CD4-positive, alpha-beta T cell treated with Interferon gamma for 1 hour (primary cell): ENCODE data around the gene DHX35.
"Not testable (repeated sequence)": the region's sequence is repeated elsewhere in the genome, so short reads cannot be mapped to it uniquely, and the experiment has no call there.

Experiments used
- DNase-seq: peaks from one replicate; pipeline ENCODE4 v3.0.0-alpha.2; 2020

Gene DHX35

DNA sequence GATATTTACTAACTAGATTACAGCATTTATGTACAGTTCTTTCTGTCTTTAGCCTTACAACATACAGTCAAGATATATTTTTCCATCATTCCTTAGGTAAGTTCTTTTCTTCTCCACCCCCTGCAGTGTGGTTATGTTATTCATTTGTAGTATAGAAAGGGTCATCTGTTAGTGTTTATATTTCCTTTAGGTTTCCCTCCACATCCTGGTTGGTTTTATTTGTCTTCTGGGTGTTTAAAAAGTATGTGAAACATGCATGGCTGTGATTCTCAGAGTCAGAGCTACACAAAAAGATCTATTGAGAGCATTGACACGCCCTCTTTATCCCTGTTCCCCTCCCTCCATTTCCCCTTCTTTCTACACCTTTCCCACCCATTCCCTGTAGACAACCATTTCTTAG lies 20.1 kb downstream of the DHX35 start:
- no peak for DNase-seq

DNA sequence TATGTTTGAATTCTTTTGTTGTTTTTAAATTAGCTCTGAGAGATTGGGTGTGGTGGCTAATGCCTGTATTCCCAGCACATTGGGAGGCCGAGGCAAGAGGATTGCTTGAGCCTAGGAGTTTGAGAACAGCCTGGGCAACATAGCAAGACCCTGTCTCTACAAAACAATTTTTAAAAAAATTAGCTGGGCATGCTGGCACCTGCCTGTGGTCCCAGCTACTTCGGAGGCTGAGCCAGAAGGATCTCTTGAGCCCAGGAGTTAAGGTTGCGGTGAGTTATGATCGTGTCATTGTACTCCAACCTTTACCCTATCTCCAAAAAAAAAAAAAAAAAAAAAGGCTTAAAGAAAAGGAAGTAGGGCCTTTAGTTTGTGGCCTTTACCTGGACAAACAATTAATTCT lies 22.9 kb downstream of the DHX35 start:
- DNase-seq, result no peak

DNA sequence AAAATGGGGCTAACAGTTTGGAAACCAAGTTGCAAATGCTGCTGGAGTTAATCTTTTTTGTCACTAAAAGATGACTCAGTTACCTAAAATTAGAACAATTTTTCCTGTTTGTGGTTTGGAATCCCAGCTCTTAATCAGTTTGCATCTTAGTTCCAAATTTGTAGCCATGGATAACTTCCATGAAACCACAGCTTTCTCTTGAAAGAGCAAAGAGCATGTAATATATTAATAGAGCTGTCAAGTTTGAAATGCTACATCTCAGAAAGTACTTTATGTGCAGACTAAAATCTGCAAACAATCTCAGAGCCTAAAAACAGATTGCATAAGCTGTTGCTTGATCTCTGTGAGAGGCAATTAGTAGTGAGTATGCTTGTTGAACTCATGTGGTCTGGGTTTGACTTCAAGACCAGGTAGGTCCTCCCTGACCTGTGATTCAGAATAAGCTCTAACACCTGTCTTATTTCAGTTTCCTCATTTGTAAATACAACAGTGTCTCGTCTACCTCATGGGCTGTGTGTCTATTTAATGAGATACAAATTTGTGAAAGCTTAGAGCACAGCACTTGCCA lies 23.5 kb downstream of the DHX35 start:
- no peak for DNase-seq

DNA sequence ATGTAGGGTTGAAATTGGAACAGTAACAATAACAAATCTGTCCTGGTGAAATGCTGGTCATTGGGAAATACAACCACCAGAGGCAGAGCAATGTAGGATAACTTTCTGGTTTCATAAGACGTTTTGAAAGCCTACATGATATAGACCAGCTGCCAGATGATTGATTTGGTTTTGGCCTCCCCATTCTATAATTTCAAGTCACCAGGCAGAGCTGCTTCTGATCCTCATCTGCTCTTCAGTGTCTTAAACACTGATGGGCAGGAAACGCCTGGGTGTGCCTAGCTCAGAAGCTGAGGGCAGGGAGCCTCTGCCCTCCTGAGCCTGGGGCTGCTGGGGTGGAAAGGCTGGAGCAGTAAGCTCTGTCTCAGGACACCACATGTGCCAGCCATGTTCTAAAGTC lies 24.5 kb downstream of the DHX35 start:
- no peak for DNase-seq

- DNase-seq, result no peak
Measured at GRCh38 chr20:38987777-38988176, 25.6 kb downstream of the DHX35 start.

- DNase-seq, result no peak
Measured at GRCh38 chr20:38990728-38991127, 28.6 kb downstream of the DHX35 start.

DNA sequence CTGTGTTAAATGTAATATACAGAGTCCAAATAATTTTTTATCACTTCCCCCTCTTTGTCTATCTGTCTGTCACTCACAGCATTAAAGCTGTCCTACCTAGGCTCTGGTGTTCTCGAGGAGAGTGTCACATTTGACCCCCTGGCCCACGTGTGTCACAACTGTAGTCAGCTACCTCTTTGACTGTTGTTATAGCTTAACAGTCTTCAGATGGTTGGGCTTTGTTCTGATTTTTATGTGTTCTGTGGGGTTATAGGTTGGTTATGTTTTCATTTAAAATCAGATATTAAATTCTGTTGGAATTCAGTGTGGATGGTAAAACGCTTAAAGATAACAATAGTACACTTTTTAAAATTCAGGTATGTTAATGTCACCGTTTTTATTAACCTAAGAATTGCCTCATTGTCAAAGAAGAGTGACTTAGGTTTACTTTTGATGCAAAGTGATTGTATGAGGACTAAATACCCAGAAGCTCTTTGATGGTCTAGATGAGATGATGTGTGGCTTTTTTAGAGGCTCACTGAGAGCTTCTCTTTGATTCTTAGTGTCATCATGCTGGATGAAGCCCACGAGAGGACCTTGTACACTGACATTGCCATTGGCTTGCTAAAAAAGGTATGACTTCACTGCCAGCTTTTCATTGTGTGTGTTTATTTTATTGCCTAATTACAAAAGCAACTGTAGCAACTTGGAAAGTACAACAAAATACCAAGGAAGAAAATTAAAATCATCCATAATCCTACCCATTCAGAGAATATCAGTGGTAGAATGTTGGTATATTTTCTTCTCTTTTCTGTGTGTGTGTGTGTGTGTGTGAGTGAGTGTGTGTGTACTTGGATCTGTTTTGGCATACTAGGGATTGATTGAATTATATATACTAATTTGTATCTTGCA lies 29.9 kb downstream of the DHX35 start:
- no peak for DNase-seq

DNA sequence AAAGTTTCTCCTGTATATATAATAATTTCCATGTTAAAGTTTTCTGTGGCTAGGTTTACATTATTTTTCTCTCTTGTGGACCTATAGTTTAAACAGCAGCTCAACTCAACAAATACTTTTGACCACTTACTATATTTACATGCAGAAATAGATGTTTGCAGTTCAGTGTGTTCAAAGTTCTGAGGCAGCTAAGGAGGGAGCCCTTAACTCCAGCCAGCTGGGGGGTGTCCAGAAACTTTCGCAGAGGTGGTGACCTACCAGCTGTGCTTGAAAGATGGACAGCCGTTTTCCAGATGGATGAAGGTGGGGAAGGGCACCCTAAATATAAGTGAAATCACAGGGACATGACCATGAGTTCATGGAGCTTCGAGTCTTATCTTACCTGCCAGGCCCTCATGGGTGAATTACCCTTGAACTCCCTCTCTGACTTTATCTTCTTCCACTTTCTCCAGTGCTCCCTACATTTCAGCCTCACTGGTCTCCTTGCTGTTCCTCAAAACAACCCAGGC lies 33.4 kb downstream of the DHX35 start:
- no peak for DNase-seq

DNA sequence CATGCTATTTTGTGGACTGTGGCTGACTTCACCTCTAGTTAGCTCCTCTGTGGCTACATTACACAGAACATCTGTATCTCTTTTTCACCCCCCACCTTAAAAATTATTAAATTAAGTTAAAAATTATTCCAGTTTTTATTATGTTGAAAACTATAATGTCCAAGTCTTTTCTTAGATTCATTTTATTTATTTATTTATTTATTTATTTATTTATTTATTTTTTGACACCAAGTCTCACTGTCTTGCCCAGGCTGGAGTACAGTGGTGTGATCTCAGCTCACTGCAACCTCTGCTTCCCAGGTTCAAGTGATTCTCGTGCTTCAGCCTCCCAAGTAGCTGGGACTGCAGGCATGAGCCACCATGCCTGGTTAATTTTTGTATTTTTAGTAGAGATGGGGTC lies 34.7 kb downstream of the DHX35 start:
- not testable (repeated sequence) for DNase-seq

GRCh38 chr20:38997622-38998021 lies 35.5 kb downstream of the DHX35 start:
- no peak for DNase-seq

- DNase-seq, result no peak
Measured at GRCh38 chr20:38999217-38999616, 37.1 kb downstream of the DHX35 start.

GRCh38 chr20:38999965-39000910 lies 38.1 kb downstream of the DHX35 start:
- DNase-seq, result no peak

GRCh38 chr20:39004508-39004907 lies 42.4 kb downstream of the DHX35 start:
- DNase-seq, result no peak

DNA sequence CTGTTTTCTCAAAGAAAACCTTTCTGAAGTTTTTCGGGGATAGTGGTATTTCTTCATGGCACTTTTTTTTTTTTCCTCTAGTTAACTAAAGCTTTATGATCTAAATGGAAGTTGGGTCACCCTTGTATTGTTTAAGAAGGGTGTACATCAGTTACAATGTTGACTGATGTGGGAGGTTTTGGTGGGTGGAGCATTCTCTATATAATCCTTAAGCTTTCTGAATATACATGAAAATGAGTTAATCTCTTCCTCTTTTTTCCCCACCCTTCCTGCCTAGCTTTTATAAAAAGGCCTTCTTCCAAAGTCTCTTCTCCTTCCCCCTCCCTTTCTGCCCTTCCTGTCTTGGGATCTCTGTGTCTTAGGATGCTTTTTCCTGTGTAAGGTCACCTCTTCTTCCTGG lies 47.2 kb downstream of the DHX35 start:
- DNase-seq, result no peak

- DNase-seq, result no peak
Measured at GRCh38 chr20:39010496-39010895, 48.4 kb downstream of the DHX35 start.

DNA sequence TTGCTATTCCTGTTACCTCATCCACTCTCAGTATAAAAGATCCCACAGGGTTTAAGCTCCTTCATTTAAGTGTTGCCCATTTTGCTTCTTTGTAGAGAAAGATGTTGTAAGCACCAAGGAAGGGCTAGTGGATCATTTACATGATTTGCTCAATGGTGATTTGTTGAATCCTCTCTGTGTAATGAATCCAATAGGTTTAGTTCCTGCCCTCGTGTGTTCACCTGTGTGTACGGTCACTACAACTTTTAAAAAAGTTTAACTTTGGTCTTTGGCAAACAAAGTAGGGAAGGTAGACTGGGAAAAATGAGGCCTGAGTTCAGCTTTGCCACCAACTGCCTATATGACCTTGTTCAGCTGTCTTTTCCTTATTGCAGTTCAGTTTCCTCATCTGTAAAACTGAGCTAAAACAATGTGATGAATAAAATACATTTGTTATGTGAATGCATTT lies 51.5 kb downstream of the DHX35 start:
- no peak for DNase-seq

DNA sequence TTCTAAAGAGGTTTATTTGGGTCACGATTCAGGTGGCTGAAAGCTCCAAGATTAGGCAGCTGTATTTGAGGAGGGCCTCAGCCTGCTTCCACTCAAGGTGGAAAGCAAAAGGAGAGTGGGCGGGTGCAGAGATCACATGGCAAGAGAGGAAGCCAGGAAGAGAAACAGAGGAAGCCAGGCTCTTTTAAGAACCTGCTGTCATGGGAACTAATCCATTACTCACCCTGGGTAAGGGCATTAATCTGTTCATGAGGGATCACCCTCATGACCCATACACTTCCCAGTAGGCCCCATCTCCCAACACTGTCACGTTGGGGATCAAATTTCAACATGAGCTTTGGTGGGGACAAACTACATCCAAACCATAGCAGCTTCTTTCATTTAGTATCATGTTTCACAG lies 53.9 kb downstream of the DHX35 start:
- no peak for DNase-seq

DNA sequence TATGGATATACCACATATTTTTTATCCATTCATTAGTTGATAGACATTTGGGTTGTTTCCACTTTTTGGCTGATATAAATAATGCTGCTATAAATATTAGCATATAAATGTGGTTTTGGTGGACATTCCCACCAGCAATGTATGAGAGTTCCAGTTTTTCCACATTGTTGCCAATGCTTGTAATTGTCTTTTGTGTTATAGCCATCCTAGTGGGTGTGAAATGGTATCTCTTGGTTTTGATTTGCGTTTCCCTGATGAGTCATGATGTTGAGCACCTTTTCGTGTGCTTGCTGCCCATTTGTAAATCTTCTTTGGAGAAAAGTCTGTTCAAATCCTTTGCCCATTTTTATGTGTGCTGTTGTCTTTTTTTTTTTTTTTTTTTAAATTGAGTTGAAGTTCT lies 54.4 kb downstream of the DHX35 start:
- no peak for DNase-seq

DNA sequence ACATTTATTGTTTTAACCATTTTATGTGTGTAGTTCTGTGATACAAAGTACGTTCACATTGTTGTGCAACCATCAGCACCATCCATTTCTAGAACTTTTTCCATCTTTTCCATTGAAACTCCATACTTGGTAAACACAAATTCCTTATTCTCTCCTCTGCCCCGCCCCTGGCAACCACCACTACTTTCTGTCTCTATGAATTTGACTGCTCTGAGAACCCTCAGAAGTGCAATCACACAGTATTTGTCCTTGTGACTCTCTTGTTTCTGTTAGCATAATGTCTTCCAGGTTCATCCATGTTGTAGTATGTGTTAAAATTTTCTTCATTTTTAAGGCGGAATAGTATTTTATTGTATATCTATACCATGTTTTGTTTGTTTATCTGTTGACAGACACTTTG lies 56.9 kb downstream of the DHX35 start:
- DNase-seq, result no peak

DNA sequence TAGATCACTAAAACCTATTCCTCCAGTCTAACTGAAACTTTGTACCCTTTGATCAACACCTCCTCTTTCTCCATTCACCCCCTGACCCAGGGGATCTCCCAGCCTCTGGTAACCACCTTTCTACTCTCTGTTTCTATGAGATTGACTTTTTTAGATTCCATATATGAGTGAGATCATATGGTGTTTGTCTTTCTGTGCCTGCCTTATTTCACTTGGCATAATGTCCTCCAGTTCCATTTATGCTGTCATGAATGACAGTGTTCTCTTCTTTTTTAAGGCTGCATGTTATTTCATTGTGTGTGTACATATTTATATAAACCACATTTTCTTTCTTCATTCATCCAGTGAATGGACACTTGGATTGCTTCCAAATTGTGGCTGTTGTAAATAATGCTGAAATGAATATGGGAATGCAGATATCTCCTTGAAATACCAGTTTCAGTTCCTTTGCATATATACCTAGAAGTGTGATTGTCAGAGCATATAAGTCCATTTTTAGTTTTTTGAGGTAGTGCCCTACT lies 57.7 kb downstream of the DHX35 start:
- no peak for DNase-seq

- DNase-seq, result no peak
Measured at GRCh38 chr20:39021748-39022147, 59.6 kb downstream of the DHX35 start.

- DNase-seq, result no peak
Measured at GRCh38 chr20:39025883-39026282, 63.7 kb downstream of the DHX35 start.

DNA sequence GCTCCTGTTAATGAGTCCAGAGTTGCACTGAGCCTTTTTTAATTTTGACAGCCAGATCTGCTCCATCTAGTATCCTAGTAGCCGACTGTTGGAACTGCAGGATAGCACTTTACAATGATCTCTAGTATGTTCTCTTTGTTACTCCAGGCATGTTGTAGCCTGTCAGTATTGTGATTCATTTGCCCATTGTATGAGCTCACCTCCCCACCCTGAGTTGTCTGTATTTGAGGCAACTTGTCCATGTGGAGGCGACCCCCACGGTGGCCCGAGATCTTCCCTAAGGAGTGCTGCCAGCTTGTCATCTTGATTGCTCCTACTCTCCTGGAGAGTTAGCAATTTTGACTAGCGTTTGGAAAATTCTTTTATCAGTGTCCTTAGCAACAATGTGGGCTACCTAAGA lies 67.2 kb downstream of the DHX35 start:
- DNase-seq, result no peak
